C4-2B (cell line): Measurements from ENCODE around the gene CYTH1.

Experiments
- ZFX ChIP-seq: fragments of 450-650 bp; IDR thresholded peaks from 2 replicates; pipeline ENCODE4 v1.6.1; 2017
- TF ChIP-seq, protein P1 (sequence below): fragments of 450-650 bp; conservative IDR thresholded peaks from 2 replicates; pipeline ENCODE4 v1.5.1; 2017; ENCODE audit warnings: mild to moderate bottlenecking

DNA sequence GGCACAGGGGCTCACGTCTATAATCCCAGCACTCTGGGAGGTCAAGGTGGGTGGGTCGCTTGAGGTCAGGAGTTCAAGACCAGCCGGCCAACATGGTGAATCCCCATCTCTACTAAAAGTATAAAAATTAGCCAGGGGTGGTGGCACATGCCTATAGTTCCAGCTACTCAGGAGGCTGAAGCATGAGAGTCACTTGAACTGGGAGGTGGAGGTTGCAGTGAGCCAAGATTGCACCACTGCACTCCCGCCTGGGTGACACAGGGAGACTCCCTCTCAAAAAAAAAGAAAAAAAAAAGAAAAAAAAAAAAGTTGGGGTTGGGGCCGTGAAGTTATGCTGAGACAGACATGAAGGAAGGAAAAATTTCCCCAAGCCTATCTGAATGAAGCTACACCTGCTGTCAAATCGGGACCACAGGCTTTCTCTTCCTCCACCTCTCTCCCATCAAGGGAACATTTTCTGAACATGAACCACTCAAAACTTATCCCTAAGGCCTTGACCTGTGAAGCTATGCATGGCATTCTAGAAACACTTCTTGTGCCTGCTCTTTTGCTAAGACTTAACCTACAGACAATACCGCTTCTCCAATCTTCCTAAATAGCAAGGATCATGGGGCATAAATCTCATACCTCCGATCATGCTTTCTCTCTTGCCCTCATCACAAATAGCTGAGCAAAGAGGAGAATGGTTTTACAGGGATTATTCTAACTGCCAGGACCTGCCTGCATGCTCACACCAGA lies 88.6 kb downstream of the CYTH1 start:
- TF ChIP-seq, protein P1, sequence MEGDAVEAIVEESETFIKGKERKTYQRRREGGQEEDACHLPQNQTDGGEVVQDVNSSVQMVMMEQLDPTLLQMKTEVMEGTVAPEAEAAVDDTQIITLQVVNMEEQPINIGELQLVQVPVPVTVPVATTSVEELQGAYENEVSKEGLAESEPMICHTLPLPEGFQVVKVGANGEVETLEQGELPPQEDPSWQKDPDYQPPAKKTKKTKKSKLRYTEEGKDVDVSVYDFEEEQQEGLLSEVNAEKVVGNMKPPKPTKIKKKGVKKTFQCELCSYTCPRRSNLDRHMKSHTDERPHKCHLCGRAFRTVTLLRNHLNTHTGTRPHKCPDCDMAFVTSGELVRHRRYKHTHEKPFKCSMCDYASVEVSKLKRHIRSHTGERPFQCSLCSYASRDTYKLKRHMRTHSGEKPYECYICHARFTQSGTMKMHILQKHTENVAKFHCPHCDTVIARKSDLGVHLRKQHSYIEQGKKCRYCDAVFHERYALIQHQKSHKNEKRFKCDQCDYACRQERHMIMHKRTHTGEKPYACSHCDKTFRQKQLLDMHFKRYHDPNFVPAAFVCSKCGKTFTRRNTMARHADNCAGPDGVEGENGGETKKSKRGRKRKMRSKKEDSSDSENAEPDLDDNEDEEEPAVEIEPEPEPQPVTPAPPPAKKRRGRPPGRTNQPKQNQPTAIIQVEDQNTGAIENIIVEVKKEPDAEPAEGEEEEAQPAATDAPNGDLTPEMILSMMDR = no peak
- TF ChIP-seq ZFX = no peak
